HEK293 (cell line): Measurements from ENCODE around the gene RTP3.

Source experiments
- CTCF ChIA-PET: fragments of 350-600 bp; formaldehyde crosslinking; extraction: SDS; loops from one replicate; lab custom pipeline; 2021; ENCODE audit warnings: antibody characterized with exemption; lab: Yijun Ruan, JAX
- POLR2A ChIA-PET: fragments of 300-600 bp; formaldehyde crosslinking; extraction: SDS; loops from one replicate; lab custom pipeline; 2020; ENCODE audit warnings: antibody characterized with exemption, inconsistent platforms; lab: Yijun Ruan, JAX
- H3K27ac ChIP-seq: fragments of 200-500 bp; sonication (Bioruptor generic); 2 replicates; pipeline ENCODE4 v1.5.1; 2014; ENCODE audit warnings: low read depth, low read length, control low read depth, inconsistent platforms; ENCODE audit errors: extremely low read depth
- H3K36me3 ChIP-seq, 2 experiments: fragments of 200-500 bp in 1 of 2; sonication (Bioruptor generic) in 1 of 2; 1 replicate in 1 of 2; 2 replicates in 1 of 2; pipeline ENCODE4 v1.5.1; 2014 to 2017; ENCODE audit warnings: inconsistent platforms in 2 of 2, low read length in 2 of 2; ENCODE audit not compliant: control insufficient read depth in 2 of 2, insufficient read depth in 1 of 2
- H3K4me1 ChIP-seq: fragments of 200-500 bp; sonication (Bioruptor generic); 2 replicates; pipeline ENCODE4 v1.5.1; 2014; ENCODE audit warnings: mild to moderate bottlenecking, low read length, inconsistent platforms; ENCODE audit not compliant: control insufficient read depth, insufficient read depth
- H3K4me3 ChIP-seq: 2 replicates; pipeline ENCODE4 v1.5.1; 2011; ENCODE audit warnings: low read depth, mild to moderate bottlenecking, control low read depth, low read length, moderate library complexity
- H3K9me3 ChIP-seq: fragments of 200-500 bp; sonication (Bioruptor generic); 2 replicates; pipeline ENCODE4 v1.5.1; 2014; ENCODE audit warnings: low read depth, low read length, inconsistent platforms; ENCODE audit not compliant: control insufficient read depth, insufficient read depth
- AEBP2 ChIP-seq: fragments of 450-650 bp; formaldehyde crosslinking; IDR thresholded peaks from 2 replicates; pipeline ENCODE4 v1.5.1; 2016; ENCODE audit warnings: missing biosample characterization, missing genetic modification characterization, borderline replicate concordance
- GFI1B ChIP-seq: fragments of 450-650 bp; formaldehyde crosslinking; IDR thresholded peaks from 2 replicates; pipeline ENCODE4 v1.5.1; 2016; ENCODE audit warnings: missing biosample characterization, missing genetic modification characterization
- GLIS2 ChIP-seq: fragments of 450-650 bp; formaldehyde crosslinking; IDR thresholded peaks from 2 replicates; pipeline ENCODE4 v1.5.1; 2016; ENCODE audit warnings: missing biosample characterization, missing genetic modification characterization
- PRDM1 ChIP-seq: fragments of 450-650 bp; formaldehyde crosslinking; IDR thresholded peaks from 2 replicates; pipeline ENCODE4; 2016; ENCODE audit warnings: missing biosample characterization, missing genetic modification characterization
- PRDM2 ChIP-seq: fragments of 450-650 bp; formaldehyde crosslinking; IDR thresholded peaks from 2 replicates; pipeline ENCODE4 v1.5.1; 2016; ENCODE audit warnings: missing biosample characterization, missing genetic modification characterization, borderline replicate concordance
- PRDM6 ChIP-seq: fragments of 450-650 bp; formaldehyde crosslinking; IDR thresholded peaks from 2 replicates; pipeline ENCODE4 v1.5.1; 2017; ENCODE audit warnings: missing biosample characterization, missing genetic modification characterization
- ZFP37 ChIP-seq: fragments of 450-650 bp; formaldehyde crosslinking; IDR thresholded peaks from 2 replicates; pipeline ENCODE4 v1.5.1; 2016; ENCODE audit warnings: missing biosample characterization, missing genetic modification characterization
- ZIC2 ChIP-seq: fragments of 450-650 bp; formaldehyde crosslinking; IDR thresholded peaks from 2 replicates; pipeline ENCODE4 v1.5.1; 2016; ENCODE audit warnings: missing biosample characterization, missing genetic modification characterization
- ZNF133 ChIP-seq: fragments of 450-650 bp; formaldehyde crosslinking; IDR thresholded peaks from 2 replicates; pipeline ENCODE4 v1.5.1; 2016; ENCODE audit warnings: missing biosample characterization, missing genetic modification characterization
- ZNF324 ChIP-seq: fragments of 450-650 bp; formaldehyde crosslinking; IDR thresholded peaks from 2 replicates; pipeline ENCODE4 v1.5.1; 2016; ENCODE audit warnings: missing biosample characterization, missing genetic modification characterization
- ZNF37A ChIP-seq: fragments of 450-650 bp; IDR thresholded peaks from 2 replicates; pipeline ENCODE4 v1.5.1; 2018; ENCODE audit warnings: missing biosample characterization, missing genetic modification characterization
- ZNF423 ChIP-seq: fragments of 450-650 bp; formaldehyde crosslinking; IDR thresholded peaks from 2 replicates; pipeline ENCODE4 v1.5.1; 2016; ENCODE audit warnings: missing biosample characterization, missing genetic modification characterization
- ZNF473 ChIP-seq: fragments of 450-650 bp; formaldehyde crosslinking; IDR thresholded peaks from 2 replicates; pipeline ENCODE4 v1.5.1; 2017; ENCODE audit warnings: missing biosample characterization, missing genetic modification characterization
- ZNF501 ChIP-seq: fragments of 450-650 bp; formaldehyde crosslinking; IDR thresholded peaks from 2 replicates; pipeline ENCODE4 v1.5.1; 2016; ENCODE audit warnings: missing biosample characterization, missing genetic modification characterization
- ZNF521 ChIP-seq: fragments of 450-650 bp; formaldehyde crosslinking; IDR thresholded peaks from 2 replicates; pipeline ENCODE4 v1.5.1; 2017; ENCODE audit warnings: missing biosample characterization, mild to moderate bottlenecking, missing genetic modification characterization
- ZNF561 ChIP-seq: fragments of 450-650 bp; IDR thresholded peaks from 2 replicates; pipeline ENCODE4 v1.5.1; 2018; ENCODE audit warnings: missing biosample characterization, missing genetic modification characterization, borderline replicate concordance
- ZNF654 ChIP-seq: fragments of 450-650 bp; formaldehyde crosslinking; IDR thresholded peaks from 2 replicates; pipeline ENCODE4 v1.5.1; 2016; ENCODE audit warnings: low read depth, missing biosample characterization, missing genetic modification characterization
- ZSCAN18 ChIP-seq: fragments of 450-650 bp; formaldehyde crosslinking; IDR thresholded peaks from 2 replicates; pipeline ENCODE4 v1.5.1; 2016; ENCODE audit warnings: missing biosample characterization, missing genetic modification characterization
- ZSCAN23 ChIP-seq: fragments of 450-650 bp; formaldehyde crosslinking; IDR thresholded peaks from 2 replicates; pipeline ENCODE4 v1.5.1; 2016; ENCODE audit warnings: missing biosample characterization, missing genetic modification characterization
- TF ChIP-seq, protein P1 (sequence below): fragments of 450-650 bp; formaldehyde crosslinking; IDR thresholded peaks from 2 replicates; pipeline ENCODE4 v1.5.1; 2017; ENCODE audit warnings: missing biosample characterization, missing genetic modification characterization

The RTP3 gene

GRCh38 chr3:46495901-46496456, 1.8 kb upstream of the RTP3 start:
- no peak overlapping the region for H3K27ac ChIP-seq
- POLR2A ChIA-PET, result no interaction called here

DNA sequence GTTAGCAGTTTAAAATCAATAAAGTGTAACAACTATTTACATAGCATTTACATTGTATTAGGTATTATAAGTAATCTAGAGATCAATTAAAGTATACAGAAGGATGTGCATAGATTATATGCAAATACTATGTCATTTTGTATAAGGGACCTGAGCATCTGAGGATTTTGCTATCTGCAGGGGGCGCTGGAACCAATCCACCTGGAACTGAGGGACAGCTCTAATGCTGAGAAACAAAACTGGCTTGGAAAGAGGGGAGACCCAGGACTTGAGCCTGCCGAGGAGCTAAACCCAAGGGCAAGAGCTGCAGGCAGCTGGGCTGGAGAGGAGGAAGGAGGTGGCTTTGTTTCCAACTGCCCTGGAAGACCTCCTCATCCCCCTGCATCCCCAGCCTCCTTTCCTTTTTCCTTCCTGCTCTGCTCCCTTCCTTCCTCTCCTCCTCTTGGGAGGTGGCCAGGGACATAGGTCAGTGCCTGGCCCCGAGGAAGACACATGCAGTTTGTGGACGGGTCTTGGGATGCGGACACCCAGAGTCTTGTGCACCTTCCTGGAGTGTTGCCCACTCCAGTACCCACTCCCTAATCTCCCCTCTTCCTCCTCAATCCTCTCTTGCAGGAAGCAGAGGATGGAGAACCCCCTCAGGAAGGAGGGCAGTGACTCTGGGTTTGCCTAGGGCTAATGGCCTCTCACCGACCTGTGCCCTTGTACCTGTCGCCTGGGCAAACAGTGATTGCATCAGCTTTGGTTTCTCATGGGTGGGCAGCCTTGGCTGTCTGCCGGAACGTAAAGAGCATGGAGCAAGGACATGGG, 825 bp upstream of the RTP3 start:
- Histone ChIP-seq H3K4me3 (no peak overlapping the region), H3K9me3 (no peaks in the 10 kb centered on the region), H3K27ac (no peak overlapping the region), H3K36me3 (no peaks in the 10 kb centered on the region), H3K4me1 (no peaks in the 10 kb centered on the region)
- CTCF ChIA-PET, result interaction anchor here (0.6 to 3.8 kb wide), 8 partner anchors 8 to 1155 kb away, joined by 3 to 29 read pairs (median 3); no protein-coding TSS in a partner anchor
- POLR2A ChIA-PET, result no interaction called here
- no peak for TF ChIP-seq PRDM6
- TF ChIP-seq GFI1B (tag by site-specific recombination), result no peak
- no peak for TF ChIP-seq PRDM2
- TF ChIP-seq ZNF654 (tag by site-specific recombination), result no peak
- TF ChIP-seq ZNF37A (tag by site-specific recombination), result no peak
- no peak for TF ChIP-seq ZNF324 (tag by site-specific recombination)
- no peak for TF ChIP-seq ZNF133 (tag by site-specific recombination)
- TF ChIP-seq GLIS2, result no peak
- TF ChIP-seq ZNF501 (tag by site-specific recombination), result no peak
- TF ChIP-seq ZNF521 (tag by site-specific recombination), result no peak
- no peak for TF ChIP-seq AEBP2 (tag by site-specific recombination)
- no peak for TF ChIP-seq PRDM1 (tag by site-specific recombination)
- TF ChIP-seq ZSCAN23 (tag by site-specific recombination), result no peak
- TF ChIP-seq ZSCAN18 (tag by site-specific recombination), result no peak
- TF ChIP-seq, protein P1, sequence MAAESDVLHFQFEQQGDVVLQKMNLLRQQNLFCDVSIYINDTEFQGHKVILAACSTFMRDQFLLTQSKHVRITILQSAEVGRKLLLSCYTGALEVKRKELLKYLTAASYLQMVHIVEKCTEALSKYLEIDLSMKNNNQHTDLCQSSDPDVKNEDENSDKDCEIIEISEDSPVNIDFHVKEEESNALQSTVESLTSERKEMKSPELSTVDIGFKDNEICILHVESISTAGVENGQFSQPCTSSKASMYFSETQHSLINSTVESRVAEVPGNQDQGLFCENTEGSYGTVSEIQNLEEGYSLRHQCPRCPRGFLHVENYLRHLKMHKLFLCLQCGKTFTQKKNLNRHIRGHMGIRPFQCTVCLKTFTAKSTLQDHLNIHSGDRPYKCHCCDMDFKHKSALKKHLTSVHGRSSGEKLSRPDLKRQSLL (tag by site-specific recombination), result no peak
- TF ChIP-seq ZIC2 (tag by site-specific recombination), result no peak
- no peak for TF ChIP-seq ZFP37

More at GRCh38 chr3:46495901-46496456, 1.8 kb upstream of the RTP3 start:
- H3K36me3 ChIP-seq, result no peaks in the 10 kb centered on the region
- no peak for TF ChIP-seq ZNF561
- TF ChIP-seq ZFP37, result no peak
- TF ChIP-seq ZNF473 (tag by site-specific recombination), result no peak
- no peak for TF ChIP-seq ZNF423
- TF ChIP-seq, all 188 proteins: peak for 0
- H3K9me3 ChIP-seq, result no peaks in the 10 kb centered on the region
- CTCF ChIA-PET, result interaction anchor here (0.6 to 2.2 kb wide), 6 partner anchors 14 to 74 kb away, joined by 3 to 5 read pairs (median 3); no protein-coding TSS in a partner anchor
- H3K4me3 ChIP-seq, result no peak overlapping the region
- H3K4me1 ChIP-seq, result no peaks in the 10 kb centered on the region
